NCI-H1092 (cell line): Measurements from ENCODE around the gene SLC38A10.
"Not testable (repeated sequence)": the region's sequence is repeated elsewhere in the genome, so short reads cannot be mapped to it uniquely, and the experiment has no call there.

Experiments used
- DNase-seq: peaks from one replicate; lab custom pipeline; 2025; lab: John Stamatoyannopoulos, UW

Gene SLC38A10

GRCh38 chr17:81230043-81230820 is 64.9 kb downstream of the SLC38A10 start:
- DNase-seq = no peak

GRCh38 chr17:81229666-81229920 is 65.5 kb downstream of the SLC38A10 start:
- DNase-seq = no peak

GRCh38 chr17:81228834-81229665 is 66.1 kb downstream of the SLC38A10 start:
- no peak for DNase-seq

- DNase-seq = no peak
Measured at GRCh38 chr17:81228420-81228819, 66.7 kb downstream of the SLC38A10 start.

- DNase-seq = not testable (repeated sequence)
Measured at GRCh38 chr17:81227630-81228029, 67.5 kb downstream of the SLC38A10 start.

GRCh38 chr17:81223762-81224130 is 71.4 kb downstream of the SLC38A10 start:
- DNase-seq = no peak

GRCh38 chr17:81222906-81223761 is 72.0 kb downstream of the SLC38A10 start, which contains the start of gene CEP131:
TSS of gene CEP131 (minus strand) at chr17:81222965. CDS start at chr17:81220056, 2,909 bp downstream.
- DNase-seq = peak; percentile 97

GRCh38 chr17:81222620-81222905 is 72.5 kb downstream of the SLC38A10 start:
- no peak for DNase-seq

GRCh38 chr17:81221842-81222619 is 73.1 kb downstream of the SLC38A10 start:
- DNase-seq = no peak

- no peak for DNase-seq
Measured at GRCh38 chr17:81221371-81221841, 73.7 kb downstream of the SLC38A10 start.

GRCh38 chr17:81219476-81220180 is 75.5 kb downstream of the SLC38A10 start:
- no peak for DNase-seq

GRCh38 chr17:81218991-81219390 is 76.1 kb downstream of the SLC38A10 start:
- no peak for DNase-seq

GRCh38 chr17:81218459-81218858 is 76.6 kb downstream of the SLC38A10 start:
- DNase-seq = no peak

- no peak for DNase-seq
Measured at GRCh38 chr17:81217491-81217890, 77.6 kb downstream of the SLC38A10 start.

GRCh38 chr17:81213978-81214377 is 81.1 kb downstream of the SLC38A10 start:
- DNase-seq = no peak

GRCh38 chr17:81212365-81212764 is 82.7 kb downstream of the SLC38A10 start:
- DNase-seq = no peak

GRCh38 chr17:81210868-81211267 is 84.2 kb downstream of the SLC38A10 start:
- no peak for DNase-seq

- DNase-seq = no peak
Measured at GRCh38 chr17:81210466-81210865, 84.6 kb downstream of the SLC38A10 start.

- DNase-seq = no peak
Measured at GRCh38 chr17:81209141-81209540, 86.0 kb downstream of the SLC38A10 start.

- DNase-seq = no peak
Measured at GRCh38 chr17:81208651-81209050, 86.5 kb downstream of the SLC38A10 start.
